Testis (tissue), 2 donors: ENCODE data around the gene LRRC37A.
"Not testable (repeated sequence)": the region's sequence is repeated elsewhere in the genome, so short reads cannot be mapped to it uniquely, and the experiment has no call there.

Experiments
- POLR2A ChIP-seq: fragments of 450-650 bp; IDR thresholded peaks from one replicate; pipeline ENCODE4 v1.6.1; 2017; ENCODE audit warnings: antibody characterized with exemption, mild to moderate bottlenecking, moderate library complexity
- TF ChIP-seq, protein P1 (sequence below), 3 experiments: fragments of 450-650 bp in 2 of 3; fragments of 200-600 bp in 1 of 3; sonication (generic) in 1 of 3; IDR thresholded peaks; one replicate each; pipeline ENCODE4 v1.5.1; 2016 to 2019; ENCODE audit warnings: antibody characterized with exemption in 3 of 3, mild to moderate bottlenecking in 2 of 3, moderate library complexity in 1 of 3

- TF ChIP-seq POLR2A = not testable (repeated sequence)
- TF ChIP-seq, protein P1, sequence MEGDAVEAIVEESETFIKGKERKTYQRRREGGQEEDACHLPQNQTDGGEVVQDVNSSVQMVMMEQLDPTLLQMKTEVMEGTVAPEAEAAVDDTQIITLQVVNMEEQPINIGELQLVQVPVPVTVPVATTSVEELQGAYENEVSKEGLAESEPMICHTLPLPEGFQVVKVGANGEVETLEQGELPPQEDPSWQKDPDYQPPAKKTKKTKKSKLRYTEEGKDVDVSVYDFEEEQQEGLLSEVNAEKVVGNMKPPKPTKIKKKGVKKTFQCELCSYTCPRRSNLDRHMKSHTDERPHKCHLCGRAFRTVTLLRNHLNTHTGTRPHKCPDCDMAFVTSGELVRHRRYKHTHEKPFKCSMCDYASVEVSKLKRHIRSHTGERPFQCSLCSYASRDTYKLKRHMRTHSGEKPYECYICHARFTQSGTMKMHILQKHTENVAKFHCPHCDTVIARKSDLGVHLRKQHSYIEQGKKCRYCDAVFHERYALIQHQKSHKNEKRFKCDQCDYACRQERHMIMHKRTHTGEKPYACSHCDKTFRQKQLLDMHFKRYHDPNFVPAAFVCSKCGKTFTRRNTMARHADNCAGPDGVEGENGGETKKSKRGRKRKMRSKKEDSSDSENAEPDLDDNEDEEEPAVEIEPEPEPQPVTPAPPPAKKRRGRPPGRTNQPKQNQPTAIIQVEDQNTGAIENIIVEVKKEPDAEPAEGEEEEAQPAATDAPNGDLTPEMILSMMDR (IDR thresholded peaks at IDR 0.05) = not testable (repeated sequence)
Measured at GRCh38 chr17:46341220-46341619, 46.3 kb downstream of the LRRC37A start.
